HepG2 (cell line): Measurements from ENCODE around the gene TNS1. TPM values are rescaled to one million over a fixed set of nuclear protein-coding genes. Genes with fewer than 3 reads are reported as not detected.

Source experiments
- CC2D1A ChIP-seq: sonication (generic); formaldehyde crosslinking; IDR thresholded peaks from 2 replicates; pipeline ENCODE4 v1.8.1; 2023; ENCODE audit warnings: mild to moderate bottlenecking, missing genetic modification reagents
- HNF1B ChIP-seq: sonication (generic); formaldehyde crosslinking; IDR thresholded peaks from 2 replicates; pipeline ENCODE4 v1.5.1; 2020; ENCODE audit warnings: mild to moderate bottlenecking, moderate library complexity, missing genetic modification reagents
- MYC ChIP-seq: sonication (generic); formaldehyde crosslinking; IDR thresholded peaks from 2 replicates; pipeline ENCODE4 v1.9.0; 2021; ENCODE audit warnings: missing genetic modification reagents, borderline replicate concordance
- NFE2 ChIP-seq: sonication (generic); formaldehyde crosslinking; IDR thresholded peaks from 2 replicates; pipeline ENCODE4 v1.4.0; 2020; ENCODE audit warnings: missing genetic modification reagents
- SALL1 ChIP-seq: sonication (generic); formaldehyde crosslinking; IDR thresholded peaks from 2 replicates; pipeline ENCODE4 v1.8.0; 2022; ENCODE audit warnings: mild to moderate bottlenecking, missing genetic modification reagents
- ZHX2 ChIP-seq, 2 experiments: sonication (generic) in 1 of 2; formaldehyde crosslinking in 1 of 2; IDR thresholded peaks; 2 replicates each; pipeline versions ENCODE4 v1.6.1 to v1.9.0; 2014 to 2022; ENCODE audit warnings: antibody characterized with exemption in 1 of 2, borderline replicate concordance in 1 of 2, inconsistent platforms in 1 of 2, low read depth in 1 of 2, missing genetic modification reagents in 1 of 2
- ZNF430 ChIP-seq: sonication (generic); formaldehyde crosslinking; IDR thresholded peaks from 2 replicates; pipeline ENCODE4 v1.9.0; 2021; ENCODE audit warnings: mild to moderate bottlenecking, missing genetic modification reagents
- ZNF672 ChIP-seq: sonication (generic); formaldehyde crosslinking; IDR thresholded peaks from 2 replicates; pipeline ENCODE4 v1.8.1; 2022; ENCODE audit warnings: missing genetic modification reagents
- polyA plus RNA-seq, 8 experiments: library from polyadenylated mRNA; depleted of rRNA in 3 of 8; stranded (reverse) in 7 of 8; unstranded in 1 of 8; fragments of >200 nt; fragmentation: Illumina TruSeq in 4 of 8; extraction: Trizol in 4 of 8; gene quantifications; 2 replicates each; pipeline versions ENCODE4 v1.2.1 to v1.2.3, GENCODE V29; 2011 to 2016; ENCODE audit warnings: low read depth in 4 of 8, missing spikeins in 1 of 8, mixed read lengths in 1 of 8; ENCODE audit not compliant: insufficient read depth in 1 of 8
- total RNA-seq, 5 experiments: library from RNA; depleted of rRNA; stranded (reverse); fragments of >200 nt; fragmentation: Illumina TruSeq; extraction: Trizol; gene quantifications; 2 replicates each; pipeline ENCODE4 v1.2.3, GENCODE V29; 2016; ENCODE audit warnings: low read depth in 1 of 5
- TF ChIP-seq, protein P1 (sequence below): sonication (generic); formaldehyde crosslinking; IDR thresholded peaks from 2 replicates; pipeline ENCODE4 v1.5.0; 2020; ENCODE audit warnings: missing genetic modification reagents
- TF ChIP-seq, protein P2 (sequence below): sonication (generic); formaldehyde crosslinking; IDR thresholded peaks from 2 replicates; pipeline ENCODE4 v1.5.0; 2020; ENCODE audit warnings: missing genetic modification reagents
- TF ChIP-seq, protein P3 (sequence below): sonication (generic); formaldehyde crosslinking; IDR thresholded peaks from 2 replicates; pipeline ENCODE4 v1.5.0; 2020; ENCODE audit warnings: mild to moderate bottlenecking, missing genetic modification reagents, borderline replicate concordance

TNS1 gene
- total and polyA plus RNA-seq, 2 of the 13 experiments (the other 11 are each of a cell fraction or from before 2014, with no cell fraction given): 1.9 to 118 TPM

DNA sequence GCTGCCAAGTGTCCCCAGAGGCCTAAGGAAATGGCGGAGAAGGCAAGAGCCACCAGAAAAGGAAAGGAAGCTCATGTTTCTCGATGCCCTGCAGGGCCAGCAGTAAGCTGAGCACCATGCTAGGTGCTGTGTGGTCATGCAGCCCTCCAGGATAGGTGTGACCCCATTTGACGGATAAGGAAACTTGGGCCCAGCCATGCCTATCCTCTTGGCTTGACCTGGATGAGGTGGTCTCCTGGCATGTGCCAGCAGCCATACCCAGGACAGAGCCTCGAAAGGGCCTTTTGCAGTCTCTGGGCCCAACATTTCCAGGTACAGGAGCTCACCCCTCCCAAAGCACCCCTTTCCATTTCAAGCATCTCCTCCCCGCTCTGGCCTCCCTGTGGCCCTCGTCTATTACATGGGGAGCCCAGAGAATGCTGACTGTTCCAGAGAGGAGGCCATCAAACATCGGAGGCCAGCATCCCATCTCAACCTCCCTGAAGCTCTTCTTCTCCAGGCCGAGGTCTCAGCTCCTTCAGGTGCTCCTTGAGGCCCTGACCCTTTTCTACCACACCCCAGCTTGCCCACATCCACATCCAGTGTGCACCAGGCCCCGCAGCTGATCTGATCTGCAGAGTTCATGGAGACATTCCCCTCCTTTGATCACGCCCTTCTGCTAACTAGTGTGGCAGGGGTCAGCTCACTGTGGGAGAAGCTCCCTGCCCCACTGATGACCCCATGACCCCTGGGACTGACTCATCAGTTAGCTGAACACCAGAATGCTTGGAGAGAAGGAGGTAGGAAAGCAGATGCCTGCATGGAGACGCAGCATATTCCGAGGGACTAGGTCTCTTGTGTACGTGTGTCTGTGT, 208.4 kb downstream of the TNS1 start (continued):
- TF ChIP-seq ZHX2 (IDR thresholded peaks at IDR 0.05; ENCODE audit: low read depth) (no peak), ZHX2 (CRISPR knock-in tag; IDR thresholded peaks at IDR 0.05; ENCODE audit: borderline replicate concordance) (no peak), ZNF430 (peak; percentile 38; the same call in 1 of the 2 replicates), SALL1 (peak; percentile 88), ZNF672 (no peak), HNF1B (CRISPR knock-in tag) (peak; percentile 12; the same call in 1 of the 2 replicates), NFE2 (CRISPR knock-in tag) (no peak), MYC (CRISPR knock-in tag) (0 out of 2 replicates have a peak, but pooled peaks have one; percentile 37), CC2D1A (CRISPR knock-in tag) (no peak)
- TF ChIP-seq, protein P1, sequence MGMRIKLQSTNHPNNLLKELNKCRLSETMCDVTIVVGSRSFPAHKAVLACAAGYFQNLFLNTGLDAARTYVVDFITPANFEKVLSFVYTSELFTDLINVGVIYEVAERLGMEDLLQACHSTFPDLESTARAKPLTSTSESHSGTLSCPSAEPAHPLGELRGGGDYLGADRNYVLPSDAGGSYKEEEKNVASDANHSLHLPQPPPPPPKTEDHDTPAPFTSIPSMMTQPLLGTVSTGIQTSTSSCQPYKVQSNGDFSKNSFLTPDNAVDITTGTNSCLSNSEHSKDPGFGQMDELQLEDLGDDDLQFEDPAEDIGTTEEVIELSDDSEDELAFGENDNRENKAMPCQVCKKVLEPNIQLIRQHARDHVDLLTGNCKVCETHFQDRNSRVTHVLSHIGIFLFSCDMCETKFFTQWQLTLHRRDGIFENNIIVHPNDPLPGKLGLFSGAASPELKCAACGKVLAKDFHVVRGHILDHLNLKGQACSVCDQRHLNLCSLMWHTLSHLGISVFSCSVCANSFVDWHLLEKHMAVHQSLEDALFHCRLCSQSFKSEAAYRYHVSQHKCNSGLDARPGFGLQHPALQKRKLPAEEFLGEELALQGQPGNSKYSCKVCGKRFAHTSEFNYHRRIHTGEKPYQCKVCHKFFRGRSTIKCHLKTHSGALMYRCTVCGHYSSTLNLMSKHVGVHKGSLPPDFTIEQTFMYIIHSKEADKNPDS (CRISPR knock-in tag): peak; percentile 12; the same call in 1 of the 2 replicates
- TF ChIP-seq, protein P2, sequence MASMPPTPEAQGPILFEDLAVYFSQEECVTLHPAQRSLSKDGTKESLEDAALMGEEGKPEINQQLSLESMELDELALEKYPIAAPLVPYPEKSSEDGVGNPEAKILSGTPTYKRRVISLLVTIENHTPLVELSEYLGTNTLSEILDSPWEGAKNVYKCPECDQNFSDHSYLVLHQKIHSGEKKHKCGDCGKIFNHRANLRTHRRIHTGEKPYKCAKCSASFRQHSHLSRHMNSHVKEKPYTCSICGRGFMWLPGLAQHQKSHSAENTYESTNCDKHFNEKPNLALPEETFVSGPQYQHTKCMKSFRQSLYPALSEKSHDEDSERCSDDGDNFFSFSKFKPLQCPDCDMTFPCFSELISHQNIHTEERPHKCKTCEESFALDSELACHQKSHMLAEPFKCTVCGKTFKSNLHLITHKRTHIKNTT (CRISPR knock-in tag): no peak
- TF ChIP-seq, protein P3, sequence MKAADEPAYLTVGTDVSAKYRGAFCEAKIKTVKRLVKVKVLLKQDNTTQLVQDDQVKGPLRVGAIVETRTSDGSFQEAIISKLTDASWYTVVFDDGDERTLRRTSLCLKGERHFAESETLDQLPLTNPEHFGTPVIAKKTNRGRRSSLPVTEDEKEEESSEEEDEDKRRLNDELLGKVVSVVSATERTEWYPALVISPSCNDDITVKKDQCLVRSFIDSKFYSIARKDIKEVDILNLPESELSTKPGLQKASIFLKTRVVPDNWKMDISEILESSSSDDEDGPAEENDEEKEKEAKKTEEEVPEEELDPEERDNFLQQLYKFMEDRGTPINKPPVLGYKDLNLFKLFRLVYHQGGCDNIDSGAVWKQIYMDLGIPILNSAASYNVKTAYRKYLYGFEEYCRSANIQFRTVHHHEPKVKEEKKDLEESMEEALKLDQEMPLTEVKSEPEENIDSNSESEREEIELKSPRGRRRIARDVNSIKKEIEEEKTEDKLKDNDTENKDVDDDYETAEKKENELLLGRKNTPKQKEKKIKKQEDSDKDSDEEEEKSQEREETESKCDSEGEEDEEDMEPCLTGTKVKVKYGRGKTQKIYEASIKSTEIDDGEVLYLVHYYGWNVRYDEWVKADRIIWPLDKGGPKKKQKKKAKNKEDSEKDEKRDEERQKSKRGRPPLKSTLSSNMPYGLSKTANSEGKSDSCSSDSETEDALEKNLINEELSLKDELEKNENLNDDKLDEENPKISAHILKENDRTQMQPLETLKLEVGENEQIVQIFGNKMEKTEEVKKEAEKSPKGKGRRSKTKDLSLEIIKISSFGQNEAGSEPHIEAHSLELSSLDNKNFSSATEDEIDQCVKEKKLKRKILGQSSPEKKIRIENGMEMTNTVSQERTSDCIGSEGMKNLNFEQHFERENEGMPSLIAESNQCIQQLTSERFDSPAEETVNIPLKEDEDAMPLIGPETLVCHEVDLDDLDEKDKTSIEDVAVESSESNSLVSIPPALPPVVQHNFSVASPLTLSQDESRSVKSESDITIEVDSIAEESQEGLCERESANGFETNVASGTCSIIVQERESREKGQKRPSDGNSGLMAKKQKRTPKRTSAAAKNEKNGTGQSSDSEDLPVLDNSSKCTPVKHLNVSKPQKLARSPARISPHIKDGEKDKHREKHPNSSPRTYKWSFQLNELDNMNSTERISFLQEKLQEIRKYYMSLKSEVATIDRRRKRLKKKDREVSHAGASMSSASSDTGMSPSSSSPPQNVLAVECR: 0 out of 2 replicates have a peak, but pooled peaks have one; percentile 16
